NCI-H774 (cell line): Measurements from ENCODE around the gene CAVIN2.

ENCODE experiments used
- DNase-seq: peaks from one replicate; lab custom pipeline; 2025; lab: John Stamatoyannopoulos, UW

Gene CAVIN2

DNA sequence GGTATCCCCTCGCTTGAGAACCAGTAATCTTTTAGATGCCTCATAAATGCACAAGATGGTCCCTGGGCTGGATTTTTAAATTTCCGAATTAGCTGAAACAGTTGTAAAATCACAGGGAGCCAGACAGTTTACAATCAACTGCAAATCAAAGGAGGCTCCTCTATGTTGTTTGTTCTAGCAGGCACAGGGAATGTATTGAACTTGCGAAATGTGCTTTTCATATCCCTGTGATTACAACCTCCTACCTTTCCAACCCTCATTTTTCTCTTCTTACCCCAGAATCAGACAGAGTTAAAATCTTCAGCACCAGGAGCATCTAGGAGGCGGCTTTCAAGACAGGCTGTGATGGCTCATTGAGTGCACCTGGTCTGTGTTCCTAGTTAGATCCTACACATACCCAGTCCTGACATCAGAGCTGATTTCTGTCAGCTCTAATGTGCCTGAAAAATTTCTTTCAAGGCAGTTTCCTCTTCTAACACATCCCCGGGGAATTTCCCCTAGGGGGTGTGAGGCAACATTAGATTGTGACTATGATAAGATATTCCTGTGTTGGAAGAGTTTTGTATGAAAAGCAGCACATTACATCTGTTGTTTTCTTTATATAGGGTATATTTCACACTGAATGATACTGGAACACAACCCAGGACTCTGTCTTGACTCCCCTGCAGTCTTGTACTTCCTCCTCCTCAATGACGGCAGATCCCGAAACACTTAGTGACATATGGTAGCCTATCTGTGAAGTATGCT lies 17.9 kb upstream of the CAVIN2 start:
- no peak for DNase-seq

DNA sequence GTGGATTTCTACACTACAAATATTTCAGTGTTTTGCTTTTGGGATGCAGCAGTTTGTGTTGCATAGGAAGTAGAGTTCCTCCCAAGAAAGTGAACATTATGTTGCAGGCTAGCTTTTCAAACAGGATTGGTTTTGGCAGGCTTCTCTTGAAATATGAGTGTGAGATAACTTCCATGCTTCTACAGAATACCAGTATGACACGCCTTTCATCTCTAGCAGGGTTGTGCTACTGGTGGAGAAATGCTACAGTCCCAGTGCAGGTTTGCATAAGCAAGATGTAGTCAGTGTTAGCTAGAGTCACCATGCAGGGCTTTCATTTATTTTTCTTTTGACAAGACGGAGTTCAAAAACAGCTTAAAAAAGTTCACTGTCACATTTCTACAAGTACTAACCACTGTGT lies 17.1 kb upstream of the CAVIN2 start:
- no peak for DNase-seq

DNA sequence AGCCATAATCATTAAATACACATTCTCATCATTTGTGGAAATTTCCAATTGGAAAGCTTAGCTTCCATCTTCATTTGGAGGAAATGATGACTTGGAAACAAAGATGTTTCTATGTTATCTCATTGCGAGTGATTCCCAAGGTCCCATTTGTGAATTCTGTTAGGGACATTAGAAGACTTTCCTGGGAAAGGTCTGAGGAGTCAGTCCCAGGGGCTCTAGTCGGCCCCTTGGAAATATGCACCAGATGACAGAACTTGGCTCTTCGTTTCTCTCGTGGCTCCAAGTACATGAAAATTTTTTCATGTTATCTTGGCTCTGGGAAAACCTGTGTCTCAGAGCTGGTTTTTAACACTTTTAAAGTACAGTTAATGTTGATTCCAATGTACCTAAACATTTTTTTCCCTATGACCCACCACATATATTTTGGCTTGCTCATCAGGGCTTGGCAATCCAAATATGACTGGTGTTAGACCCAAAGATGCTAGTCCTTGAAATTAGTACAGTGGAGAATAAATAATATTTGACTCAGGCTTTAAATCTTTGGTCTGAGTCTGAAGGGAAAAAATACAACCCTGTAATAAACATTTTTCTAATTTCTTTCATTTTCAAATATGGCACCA lies 15.4 kb upstream of the CAVIN2 start:
- DNase-seq: no peak

DNA sequence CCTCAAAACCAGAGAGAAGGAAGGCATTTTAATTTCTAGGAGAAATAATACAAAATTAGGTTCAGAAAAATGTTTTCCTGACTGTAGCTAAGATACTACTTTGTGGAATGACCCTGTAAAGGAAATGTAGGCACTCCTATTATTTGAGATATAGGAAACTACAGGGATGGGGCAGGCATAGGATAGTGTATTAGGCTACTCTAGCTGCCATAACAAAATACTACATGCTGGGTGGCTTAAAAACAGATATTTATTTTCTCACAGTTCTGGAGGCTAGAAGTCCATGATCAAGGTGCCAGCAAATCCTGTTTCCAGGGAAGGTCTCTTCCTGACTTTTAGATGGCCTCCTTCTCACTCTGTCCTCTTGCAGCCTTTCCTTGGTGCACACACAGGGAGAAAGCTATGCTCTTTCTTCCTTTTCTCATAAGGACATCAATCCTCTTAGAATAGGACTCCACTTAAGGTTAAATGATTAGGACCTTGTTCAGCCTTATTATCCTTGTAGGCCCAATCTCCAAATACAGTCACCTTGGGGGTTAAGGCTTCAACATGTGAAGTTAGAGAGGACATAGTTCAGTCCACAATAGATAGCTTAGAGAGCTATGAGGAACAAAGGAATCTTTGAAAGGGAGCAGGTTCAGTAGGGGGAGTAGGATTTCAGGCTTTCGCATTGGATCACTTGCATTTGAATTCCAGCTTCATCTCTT lies 14.0 kb upstream of the CAVIN2 start:
- DNase-seq: no peak

DNA sequence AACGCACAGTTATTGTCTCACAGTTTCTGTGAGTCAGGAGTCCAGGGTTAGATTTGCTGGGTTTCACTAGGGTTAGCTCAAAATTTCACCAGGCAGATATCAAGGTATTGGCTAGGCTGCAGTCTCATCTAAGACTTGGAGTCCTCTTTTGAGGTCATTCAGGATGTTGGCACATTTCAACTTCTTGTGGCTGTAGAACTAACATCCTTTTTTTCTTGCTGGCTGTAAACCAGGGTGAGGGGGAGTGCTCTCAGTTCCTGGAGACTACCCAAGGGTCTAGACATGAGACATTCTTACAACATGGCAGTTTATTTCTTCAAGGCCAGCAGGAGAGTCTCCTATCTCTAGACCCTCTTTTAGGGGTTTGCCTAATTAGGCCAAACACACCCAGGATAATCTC lies 12.8 kb upstream of the CAVIN2 start:
- no peak for DNase-seq

DNA sequence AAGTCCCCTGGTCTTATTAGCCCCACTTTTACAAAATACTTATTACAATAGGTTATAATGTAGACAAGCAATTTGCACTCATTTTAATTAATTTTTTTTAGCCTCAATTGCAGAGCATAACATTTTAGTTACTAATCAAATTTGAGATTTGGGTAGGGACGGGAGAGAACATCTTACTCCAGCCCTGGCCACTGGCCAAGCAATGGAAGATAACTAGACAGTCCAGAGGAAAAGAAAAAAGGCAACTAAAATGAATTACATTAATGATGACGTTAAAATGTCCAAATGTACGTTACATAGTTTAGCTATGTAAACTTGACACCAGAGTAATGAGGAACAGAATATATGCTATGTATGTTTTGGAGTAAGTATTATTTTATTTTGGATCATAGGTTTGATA lies 11.0 kb upstream of the CAVIN2 start:
- no peak for DNase-seq

DNA sequence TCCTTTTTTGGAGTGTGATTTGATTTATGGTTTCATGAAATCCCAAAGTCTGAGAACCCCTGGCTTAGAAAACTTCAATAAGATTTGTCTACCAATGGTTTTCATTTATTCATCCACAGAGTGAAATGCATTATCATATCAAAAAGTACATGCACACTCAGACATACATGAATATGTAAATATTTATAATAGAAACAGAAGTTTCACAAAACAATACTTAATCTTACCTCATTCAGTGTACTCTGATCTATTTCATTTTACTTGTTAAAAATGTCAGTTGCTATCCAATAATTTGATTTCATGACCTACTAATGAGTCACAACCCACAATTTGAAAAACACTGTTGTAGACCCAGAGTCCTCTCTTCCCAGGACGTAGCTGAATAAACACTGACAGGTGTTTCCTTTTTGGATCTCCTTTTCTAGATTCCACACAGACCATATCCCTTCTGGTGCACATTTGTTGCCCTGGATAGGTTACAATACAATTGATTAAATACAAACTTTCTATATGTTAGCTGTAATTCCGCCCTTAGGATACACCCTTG lies 10.4 kb upstream of the CAVIN2 start:
- DNase-seq: no peak

DNA sequence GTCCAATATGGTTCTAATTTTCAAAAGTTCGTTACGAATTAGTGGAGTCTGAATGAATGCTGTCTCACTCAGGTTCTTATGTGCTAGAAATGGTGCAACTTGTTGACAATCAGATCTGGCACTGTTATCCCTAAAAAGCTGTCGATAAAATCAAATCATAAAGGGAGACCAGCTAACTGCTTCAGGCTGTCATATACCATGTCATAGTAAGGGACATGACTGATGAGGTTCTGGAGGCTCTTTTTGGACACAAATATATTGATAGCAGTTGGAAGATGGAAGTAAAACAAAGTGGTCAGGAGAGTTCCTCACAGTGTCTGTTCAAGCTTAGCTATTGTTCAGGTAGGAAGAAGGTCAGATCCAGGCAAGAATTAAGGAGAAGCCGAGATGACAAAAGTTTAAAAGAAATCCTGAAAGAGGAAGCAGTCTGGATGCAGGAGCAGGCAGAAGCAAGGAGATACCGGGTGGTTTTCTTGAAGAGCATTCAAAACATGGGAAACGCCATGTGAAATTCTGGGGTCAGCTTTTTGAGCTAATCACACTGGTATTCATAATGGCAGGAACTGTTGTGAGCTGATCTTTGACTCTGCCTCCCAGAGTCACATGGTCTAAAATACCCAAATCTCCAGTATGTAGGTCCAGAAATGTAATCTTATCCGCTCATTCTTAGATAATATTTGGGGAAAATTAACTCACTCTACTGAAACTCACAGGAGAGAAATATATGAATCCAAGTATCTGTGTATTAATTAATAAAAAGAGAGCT lies 9.4 kb upstream of the CAVIN2 start:
- DNase-seq: no peak

DNA sequence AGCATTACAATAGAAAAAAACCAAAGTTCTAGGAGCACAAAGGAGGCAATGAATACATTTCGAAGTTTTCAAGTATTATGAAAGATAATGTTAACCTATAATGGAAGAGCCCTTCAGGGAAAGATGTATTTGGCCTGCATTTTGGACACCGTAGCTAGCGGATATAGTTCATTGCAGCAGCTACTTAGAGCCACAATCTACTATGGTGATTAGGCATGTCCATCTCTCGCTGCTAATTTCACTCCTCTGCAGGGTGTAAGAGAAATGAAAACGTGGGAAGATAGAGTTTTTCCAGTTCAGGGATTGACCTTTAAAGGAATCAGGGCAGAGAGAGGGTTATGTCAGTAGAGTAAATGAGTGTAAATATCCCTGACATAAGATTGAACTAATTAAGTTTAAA lies 8.5 kb upstream of the CAVIN2 start:
- DNase-seq: no peak

DNA sequence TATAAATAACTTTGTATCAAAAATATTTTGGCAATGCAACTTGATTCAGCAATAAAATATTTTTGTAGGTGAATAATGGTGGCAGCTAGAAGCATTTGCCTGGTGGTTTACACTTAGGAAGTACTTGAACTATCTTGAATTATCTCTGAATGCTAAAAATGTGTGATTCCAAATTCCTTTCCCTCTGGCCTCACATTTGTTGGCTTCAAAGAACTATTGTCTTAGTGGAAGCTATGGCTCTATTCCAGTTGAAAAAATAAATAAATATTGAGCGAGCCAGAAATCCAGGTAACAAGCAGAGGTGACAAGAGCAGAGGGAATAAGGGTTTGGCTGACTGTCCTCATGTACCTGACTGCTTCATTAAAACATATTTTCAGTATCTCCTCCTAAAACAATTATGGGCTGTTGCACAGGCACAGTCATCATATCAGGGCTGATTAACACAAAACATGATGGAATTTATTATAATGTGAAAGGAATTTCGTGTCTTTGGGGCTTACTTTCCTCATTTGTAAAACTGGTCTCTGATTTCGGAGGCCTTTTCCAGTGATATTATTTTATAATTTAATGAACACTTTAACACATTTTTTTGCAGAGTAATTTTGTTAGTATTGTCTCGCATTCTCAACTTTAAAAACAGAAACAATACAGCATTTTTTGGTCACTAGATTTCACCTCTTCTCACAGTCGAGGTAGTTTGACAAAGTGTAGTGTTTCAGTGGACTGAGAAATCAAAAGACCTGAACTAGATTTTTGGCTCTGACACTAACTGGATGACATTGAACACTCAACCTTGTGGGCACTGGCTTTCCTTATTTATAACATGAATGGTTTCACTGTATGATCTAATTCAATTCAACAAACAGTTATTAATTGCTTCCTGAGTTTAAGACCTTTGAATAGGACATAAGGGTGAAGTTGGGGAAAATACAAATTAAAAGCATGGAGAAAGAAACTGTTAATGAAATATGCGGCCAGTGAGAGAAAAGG lies 7.8 kb upstream of the CAVIN2 start:
- no peak for DNase-seq

DNA sequence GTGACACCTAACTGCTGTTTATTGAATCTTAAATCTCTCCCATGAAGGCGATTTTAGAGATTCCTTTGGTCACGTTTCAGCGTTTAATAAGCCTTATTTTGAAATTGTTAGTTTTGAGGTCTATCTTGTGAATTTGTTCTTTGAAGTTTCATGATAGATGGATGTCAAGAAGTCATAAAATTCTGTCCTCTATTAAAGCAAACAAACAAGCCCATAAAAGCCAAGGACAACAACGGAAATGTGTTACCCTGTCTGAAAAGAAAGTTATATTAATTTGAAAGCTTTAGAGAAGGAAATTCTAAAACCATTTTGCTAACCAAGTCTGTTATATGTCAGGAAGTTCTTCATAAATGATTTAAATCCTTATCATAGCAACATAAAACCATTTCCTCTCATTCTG lies 7.0 kb upstream of the CAVIN2 start:
- DNase-seq: no peak

DNA sequence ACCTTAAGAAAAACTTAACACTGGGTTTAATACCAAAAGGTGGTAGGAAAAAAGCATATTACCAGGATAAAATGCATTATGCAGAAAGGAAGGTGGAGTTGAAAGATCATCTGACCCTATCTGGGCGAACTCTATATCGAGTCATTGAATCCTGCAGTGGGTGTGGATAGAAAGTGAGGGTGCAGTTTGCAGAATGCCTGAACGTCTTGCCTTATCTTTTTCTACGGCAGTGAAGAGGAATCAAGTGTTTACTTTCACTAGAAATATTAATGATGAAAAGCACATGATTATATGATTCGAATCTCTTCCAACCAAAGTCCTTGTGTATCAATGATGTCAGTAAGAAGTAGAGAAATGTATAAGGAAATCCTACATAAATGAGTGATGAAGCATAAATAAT lies 4.3 kb upstream of the CAVIN2 start:
- no peak for DNase-seq

DNA sequence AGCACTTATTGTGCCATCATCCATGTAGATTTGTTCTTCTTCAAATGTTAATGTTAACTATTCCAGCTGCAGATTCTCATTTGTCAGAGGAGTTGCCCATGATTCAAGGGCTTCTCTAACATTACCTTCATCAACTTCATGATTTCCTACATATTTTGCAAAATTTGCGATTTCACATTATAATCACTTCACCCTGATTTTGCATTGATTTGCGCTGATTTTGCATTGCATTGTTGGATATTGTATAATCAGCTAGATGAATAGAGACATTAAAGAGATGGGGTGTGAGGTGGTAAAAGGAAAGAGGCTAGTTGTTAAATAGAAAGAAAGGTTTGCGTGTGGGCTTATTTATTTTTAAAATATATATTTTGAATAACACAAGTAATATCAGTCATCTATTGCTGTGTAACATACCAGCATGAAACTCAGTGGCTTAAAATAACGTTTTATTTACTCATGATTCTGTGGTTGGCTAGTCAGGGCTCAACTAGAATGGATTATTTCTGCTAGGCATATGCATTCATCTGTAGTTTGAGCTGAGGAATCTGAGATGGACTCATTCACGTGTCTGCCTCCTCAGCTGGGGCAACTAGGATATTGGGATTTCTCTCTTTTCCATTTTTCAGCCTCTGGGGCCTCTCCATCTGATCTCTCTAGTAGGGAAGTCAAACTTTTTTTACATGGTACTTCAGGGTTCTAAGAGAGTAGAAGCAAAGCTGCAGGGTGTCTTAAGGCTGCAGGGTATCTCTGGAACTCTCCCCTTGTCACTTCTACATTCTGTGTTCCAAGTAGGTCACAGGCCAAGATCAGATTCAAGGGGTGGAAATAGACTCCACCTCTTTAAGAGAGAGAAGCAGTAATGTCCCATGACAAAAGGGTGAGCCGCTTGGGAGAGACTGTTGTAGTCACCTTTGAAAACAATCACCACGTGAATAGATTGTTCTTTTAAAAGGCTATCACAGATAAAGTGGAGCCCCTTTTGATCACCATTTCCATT lies 2.2 kb upstream of the CAVIN2 start:
- no peak for DNase-seq

DNA sequence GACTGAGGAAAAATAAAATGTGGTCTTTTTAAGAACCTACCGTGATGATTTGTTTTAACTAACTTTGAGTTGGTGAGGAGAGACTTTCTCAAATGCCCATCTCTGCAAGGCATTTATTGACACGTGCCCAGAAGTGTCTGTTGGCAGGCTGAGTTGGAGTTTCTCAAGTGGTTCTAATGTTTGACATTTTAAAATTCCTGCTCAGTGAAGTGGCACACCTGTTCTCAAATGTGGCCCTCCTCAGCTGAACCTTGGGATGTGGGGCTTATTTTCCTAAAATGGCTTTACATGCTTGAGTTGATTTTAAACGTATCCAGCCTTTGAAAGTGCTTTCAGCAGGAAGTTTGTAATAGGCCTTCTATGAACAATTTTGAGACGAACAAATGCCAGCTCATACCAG lies 876 bp upstream of the CAVIN2 start:
- DNase-seq: no peak

DNA sequence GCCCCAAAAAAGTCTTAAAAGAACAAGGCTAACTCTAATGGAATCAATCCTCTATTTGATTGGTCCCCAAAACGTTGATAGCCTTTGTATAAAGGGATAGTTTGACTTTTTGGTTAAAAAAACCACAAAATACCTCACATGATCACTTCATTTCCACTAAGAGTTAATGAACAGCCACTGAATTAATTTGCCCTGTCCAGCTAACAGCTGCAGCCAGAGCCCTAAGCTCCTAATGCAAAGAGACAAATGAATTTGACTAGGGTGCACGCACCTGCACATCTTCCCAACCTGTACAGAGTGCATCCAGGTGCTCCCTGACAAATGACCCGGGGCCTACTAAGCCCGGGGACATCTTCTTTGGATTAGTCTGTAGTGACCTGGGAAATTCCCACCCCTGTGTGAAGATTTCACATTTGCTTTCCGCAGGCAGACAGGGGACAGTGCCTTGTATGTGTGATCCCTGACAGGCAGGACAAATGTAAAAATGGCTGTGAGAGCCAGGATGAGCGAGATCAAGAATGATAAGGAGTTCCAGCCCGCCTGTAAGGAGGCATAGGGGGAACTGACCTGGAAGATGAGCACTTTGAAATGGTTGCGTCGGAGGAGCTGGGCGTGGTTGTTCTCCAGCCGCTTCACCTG lies 893 bp downstream of the CAVIN2 start:
- no peak for DNase-seq

DNA sequence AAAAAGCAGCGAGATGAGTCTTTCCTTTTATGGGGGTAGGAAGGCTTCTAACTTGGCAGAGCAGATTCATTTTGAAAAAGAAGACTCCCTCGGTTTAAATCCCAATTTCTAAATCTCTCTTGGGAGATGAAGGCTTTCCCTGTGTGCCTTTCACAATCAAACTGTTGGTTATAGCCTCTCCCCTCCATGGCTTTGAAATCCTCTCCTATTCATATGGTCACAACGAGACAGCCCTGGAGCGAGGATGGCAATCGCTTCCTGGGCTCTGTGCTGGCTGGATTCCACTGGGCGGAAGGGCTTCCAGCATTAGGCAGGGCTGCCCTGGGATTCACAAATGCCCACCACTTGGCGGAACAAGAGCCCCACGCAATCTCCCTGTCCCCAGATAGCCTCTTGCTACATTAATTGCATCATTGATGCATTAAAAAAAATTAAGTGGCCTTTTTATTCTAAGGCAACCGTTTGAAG lies 1.6 kb downstream of the CAVIN2 start:
- no peak for DNase-seq

DNA sequence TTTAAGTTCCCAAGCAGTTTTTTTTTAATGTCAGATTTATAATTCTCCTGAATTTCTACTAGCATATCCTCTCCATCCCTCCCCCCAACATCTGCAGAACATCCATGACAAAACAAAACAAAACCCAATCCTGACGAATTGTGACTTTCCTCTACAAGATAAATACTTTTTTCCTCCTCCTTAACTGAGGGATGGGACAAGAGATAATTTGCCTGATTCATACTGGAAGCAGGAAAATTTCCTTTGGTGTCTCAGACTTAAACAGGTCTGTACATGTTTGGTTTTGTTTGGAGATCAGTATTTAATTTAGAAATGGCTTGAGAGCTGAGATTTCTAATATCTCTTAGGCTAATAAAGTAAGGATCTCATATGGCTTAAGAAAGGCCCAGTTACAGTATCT lies 2.2 kb downstream of the CAVIN2 start:
- DNase-seq: no peak

DNA sequence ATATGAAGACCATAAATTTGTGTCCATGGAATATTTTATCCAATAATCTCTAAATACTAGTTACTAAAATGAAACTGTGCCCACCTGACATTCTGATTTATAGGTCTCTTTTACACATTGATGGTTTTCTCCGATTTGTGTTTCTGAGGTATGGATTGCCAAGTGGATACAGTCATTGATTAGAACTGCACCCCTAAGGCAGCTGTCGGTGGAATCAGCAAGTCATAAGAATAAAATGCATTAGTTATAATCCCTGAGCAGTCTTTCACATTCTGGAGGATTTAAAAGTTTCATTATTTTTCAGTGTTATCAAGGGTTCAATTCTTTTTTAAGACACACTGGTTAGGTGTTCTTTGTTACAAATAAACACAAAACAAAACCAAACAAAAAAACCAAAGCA lies 6.0 kb downstream of the CAVIN2 start:
- DNase-seq: no peak
